Retinal pigment epithelial cell (primary cell): ENCODE data around the gene FCMR.
"Not testable (repeated sequence)": the region's sequence is repeated elsewhere in the genome, so short reads cannot be mapped to it uniquely, and the experiment has no call there.

Experiments used
- DNase-seq: peaks from one replicate; pipeline ENCODE4 v3.0.0-alpha.2; 2010; ENCODE audit warnings: low read depth
- H3K4me3 ChIP-seq: 2 replicates; pipeline ENCODE4 v1.5.1; 2011; ENCODE audit warnings: mild to moderate bottlenecking, low read length, control low read depth, moderate library complexity
- CTCF ChIP-seq: conservative IDR thresholded peaks from 2 replicates; pipeline ENCODE4 v1.5.1; 2011; ENCODE audit warnings: low read depth, low read length, control low read depth, inconsistent platforms

FCMR gene

DNA sequence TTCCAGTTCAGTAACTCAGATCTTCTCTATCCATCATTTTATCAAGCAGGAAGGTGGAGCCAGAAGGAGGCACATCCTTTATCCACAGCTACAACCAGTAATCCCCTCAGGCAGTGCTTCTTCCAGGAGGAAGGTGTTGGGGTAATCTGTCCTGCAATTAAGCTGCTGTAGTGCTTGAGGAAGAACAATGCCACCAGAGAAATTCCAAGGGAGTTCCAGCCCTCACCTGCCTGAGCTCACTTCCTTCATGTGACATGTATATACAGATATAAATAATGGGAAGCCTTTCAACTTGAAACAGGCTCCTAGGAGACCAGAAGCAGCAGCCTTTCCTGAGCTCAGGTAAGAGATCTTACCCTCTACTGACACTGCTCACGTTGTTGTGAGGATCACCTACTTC lies 58.5 kb downstream of the FCMR start:
- no peak for DNase-seq
- H3K4me3 ChIP-seq = no peak overlapping the region
- TF ChIP-seq CTCF = no peak

DNA sequence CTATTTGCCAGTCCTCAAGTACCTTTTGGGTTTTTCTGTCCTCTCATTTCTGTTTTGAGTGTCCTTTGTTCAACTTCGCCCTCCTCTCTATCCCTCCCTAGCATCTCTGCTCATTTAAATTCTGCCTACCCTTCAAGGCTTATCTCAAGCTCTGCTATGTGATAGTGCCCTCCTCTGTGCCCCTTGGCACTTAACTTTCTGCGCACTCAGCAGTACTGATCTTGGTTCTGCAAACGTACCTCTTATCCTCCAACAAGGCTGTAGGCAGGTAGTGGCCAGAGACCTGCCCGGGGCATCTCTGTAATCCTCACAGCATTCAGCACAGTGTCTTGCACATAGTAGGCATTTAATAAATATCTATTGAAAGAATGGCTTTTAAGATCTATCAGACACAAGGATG lies 61.6 kb downstream of the FCMR start:
- no peak for TF ChIP-seq CTCF
- DNase-seq = no peak
- H3K4me3 ChIP-seq = no peak overlapping the region

DNA sequence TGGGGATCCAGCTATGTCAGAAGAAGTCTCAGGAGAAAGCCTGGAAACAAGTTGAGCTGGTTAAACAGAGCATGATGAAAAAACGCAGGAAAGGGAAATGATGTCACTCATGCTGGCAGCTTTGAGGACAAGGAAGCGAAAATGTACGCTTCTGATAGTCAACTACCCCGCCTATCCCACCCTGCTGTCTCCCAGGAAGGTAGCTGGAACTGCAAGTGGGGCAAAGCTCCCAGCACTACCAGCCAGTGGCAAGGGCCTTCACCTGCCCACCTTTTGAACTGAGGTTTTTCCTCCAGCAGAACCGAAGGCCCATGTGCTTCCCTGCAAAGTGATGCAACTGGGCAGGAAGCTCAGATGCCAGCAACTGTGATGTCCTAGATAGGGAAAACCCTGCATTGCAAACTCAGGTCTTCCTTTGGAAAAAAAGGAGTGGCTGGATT lies 62.6 kb downstream of the FCMR start:
- no peak overlapping the region for H3K4me3 ChIP-seq
- TF ChIP-seq CTCF = no peak
- no peak for DNase-seq

- TF ChIP-seq CTCF = peak; percentile 38
- DNase-seq = no peak
- H3K4me3 ChIP-seq = no peak overlapping the region
Observed at GRCh38 chr1:206856674-206857464, 64.9 kb downstream of the FCMR start.

DNA sequence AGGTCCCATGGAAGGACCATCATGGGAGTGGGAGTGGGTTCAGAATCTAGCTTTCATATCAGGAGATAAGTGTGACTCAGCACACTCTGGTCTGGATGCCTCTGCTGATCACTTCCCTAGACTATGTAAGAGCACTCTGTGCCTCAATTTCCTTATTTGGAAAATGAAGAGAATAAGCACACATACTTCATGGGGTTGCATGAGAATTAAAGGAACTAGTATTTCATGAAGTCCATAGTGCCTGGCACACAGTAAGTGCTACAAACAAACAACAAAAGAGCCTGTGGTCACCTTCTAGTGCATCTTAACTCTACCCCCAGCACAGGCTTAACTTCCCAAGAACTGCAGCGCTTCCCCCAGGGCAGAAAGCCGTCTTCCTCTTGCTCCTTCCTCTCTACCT lies 65.9 kb downstream of the FCMR start:
- DNase-seq = no peak
- no peak overlapping the region for H3K4me3 ChIP-seq
- no peak for TF ChIP-seq CTCF

GRCh38 chr1:206854401-206855129 lies 67.2 kb downstream of the FCMR start:
- no peak for TF ChIP-seq CTCF
- H3K4me3 ChIP-seq = no peak overlapping the region
- DNase-seq = no peak

GRCh38 chr1:206853696-206854095 lies 68.0 kb downstream of the FCMR start:
- not testable (repeated sequence) for H3K4me3 ChIP-seq

More at GRCh38 chr1:206853696-206854095, 68.0 kb downstream of the FCMR start:
- DNase-seq = not testable (repeated sequence)
